Measurements from ENCODE around the gene FAM156A. TPM values are rescaled to one million over a fixed set of nuclear protein-coding genes. Genes with fewer than 3 reads are reported as not detected.
"Not testable (repeated sequence)": the region's sequence is repeated elsewhere in the genome, so short reads cannot be mapped to it uniquely, and the experiment has no call there.

Gene FAM156A
- total and polyA plus RNA-seq, 2 donors (not counting 3 experiments of a cell fraction or from before 2014, with no cell fraction given) = 15.3 to 16.1 TPM

- BruUV-seq (replicated peaks) = no TSS peak
- no peak for TF ChIP-seq JUN (IDR thresholded peaks at IDR 0.05; ENCODE audit: borderline replicate concordance, insufficient read depth, insufficient read length, low read depth)
- TF ChIP-seq GATA2 (IDR thresholded peaks at IDR 0.05; ENCODE audit: insufficient read depth, insufficient read length, low read depth, low read length) = no peak
- no peak for TF ChIP-seq MAX (IDR thresholded peaks at IDR 0.05; ENCODE audit: insufficient read depth, insufficient read length)
- no peak for TF ChIP-seq CTCF (IDR thresholded peaks at IDR 0.05; ENCODE audit: extremely low read depth in 1 of 2, insufficient read depth in 1 of 2, low read depth in 1 of 2, low read length in 2 of 2)
- TF ChIP-seq MYC (IDR thresholded peaks at IDR 0.05; ENCODE audit: low read depth, low read length) = no peak
- TF ChIP-seq POLR2A (IDR thresholded peaks at IDR 0.05; ENCODE audit: low read depth, low read length) = no peak
- no peak for TF ChIP-seq POLR2AphosphoS5 (IDR thresholded peaks at IDR 0.05; ENCODE audit: insufficient read depth, low read depth, low read length)
- TF ChIP-seq FOS (IDR thresholded peaks at IDR 0.05; ENCODE audit: borderline replicate concordance, insufficient read depth, low read length) = no peak
- no peak for TF ChIP-seq EZH2 (IDR thresholded peaks at IDR 0.05; ENCODE audit: borderline replicate concordance, low read depth, low read length, severe bottlenecking)
- CTCF ChIA-PET = interaction anchor here (0.9 kb wide), 1 partner anchor 10 kb away, joined by 5 read pairs; no protein-coding TSS in a partner anchor
- intact Hi-C loops (cut with micrococcal nuclease) (no loop called here), dilution Hi-C loops (cut with MboI; ENCODE audit: extremely low pct_ligation_motif_present, low sequenced_read_pairs) (no loop called here)
- DNase-seq (ENCODE audit: low read depth, low spot score) = peak; percentile 3
- H2AFZ ChIP-seq (ENCODE audit: low read depth, low read length) = peak overlapping the region; percentile 42
- no peak overlapping the region for H3K4me2 ChIP-seq (ENCODE audit: insufficient read depth, low read length)
- peak; percentile 57 for FAIRE-seq
- H3K4me3 ChIP-seq (replicated peaks in 1 of 3; ENCODE audit: insufficient read depth in 1 of 3, low read depth in 1 of 3, low read length in 3 of 3) = no peak overlapping the region
- H3K4me1 ChIP-seq (ENCODE audit: control insufficient read depth, extremely low read depth, insufficient read depth, low read length) = peaks cover 9% of the 10 kb centered on the region
- no peak overlapping the region for H3K27ac ChIP-seq (ENCODE audit: insufficient read depth, low read depth, low read length)
- H3K9me1 ChIP-seq (replicated peaks; ENCODE audit: control insufficient read depth, extremely low read depth, insufficient read depth, low read length) = no peaks in the 10 kb centered on the region
- no peaks in the 10 kb centered on the region for H3K27me3 ChIP-seq (ENCODE audit: control insufficient read depth in 2 of 2, insufficient read depth in 2 of 2, low read length in 2 of 2)
- H3K79me2 ChIP-seq (ENCODE audit: control insufficient read depth, insufficient read depth, low read length) = no peaks in the 10 kb centered on the region
- POLR2A ChIA-PET = no interaction called here
- H4K20me1 ChIP-seq (replicated peaks; ENCODE audit: control insufficient read depth, extremely low read depth, insufficient read depth, low read length) = no peaks in the 10 kb centered on the region
- no peaks in the 10 kb centered on the region for H3K36me3 ChIP-seq (ENCODE audit: control insufficient read depth in 2 of 2, extremely low read depth in 1 of 2, insufficient read depth in 2 of 2, low read length in 2 of 2)
- no peak overlapping the region for H3K9ac ChIP-seq (replicated peaks; ENCODE audit: extremely low read depth, insufficient read depth, low read length)
- no peaks in the 10 kb centered on the region for H3K9me3 ChIP-seq (replicated peaks; ENCODE audit: control insufficient read depth, insufficient read depth, low read length)
Measured at GRCh38 chrX:52923781-52924241, 34.5 kb downstream of the FAM156A start.

- peak; percentile 48 for FAIRE-seq
- dilution Hi-C loops (cut with MboI; ENCODE audit: extremely low pct_ligation_motif_present, low sequenced_read_pairs); POLR2A ChIA-PET: not testable (repeated sequence)
Measured at GRCh38 chrX:52914704-52915103, 43.6 kb downstream of the FAM156A start.

GRCh38 chrX:52913681-52914080 lies 44.6 kb downstream of the FAM156A start:
- H3K79me2 ChIP-seq (ENCODE audit: control insufficient read depth, insufficient read depth, low read length); H3K9me1 ChIP-seq (replicated peaks; ENCODE audit: control insufficient read depth, extremely low read depth, insufficient read depth, low read length); FAIRE-seq; H3K27me3 ChIP-seq (ENCODE audit: control insufficient read depth in 2 of 2, insufficient read depth in 2 of 2, low read length in 2 of 2); H2AFZ ChIP-seq (ENCODE audit: low read depth, low read length); H3K9ac ChIP-seq (replicated peaks; ENCODE audit: extremely low read depth, insufficient read depth, low read length); H3K36me3 ChIP-seq (ENCODE audit: control insufficient read depth in 2 of 2, extremely low read depth in 1 of 2, insufficient read depth in 2 of 2, low read length in 2 of 2); DNase-seq (ENCODE audit: low read depth, low spot score); H3K4me3 ChIP-seq (replicated peaks in 1 of 3; ENCODE audit: insufficient read depth in 1 of 3, low read depth in 1 of 3, low read length in 3 of 3); H3K9me3 ChIP-seq (replicated peaks; ENCODE audit: control insufficient read depth, insufficient read depth, low read length); intact Hi-C loops (cut with micrococcal nuclease); H4K20me1 ChIP-seq (replicated peaks; ENCODE audit: control insufficient read depth, extremely low read depth, insufficient read depth, low read length); H3K4me2 ChIP-seq (ENCODE audit: insufficient read depth, low read length); H3K27ac ChIP-seq (ENCODE audit: insufficient read depth, low read depth, low read length); CTCF ChIA-PET; POLR2A ChIA-PET; dilution Hi-C loops (cut with MboI; ENCODE audit: extremely low pct_ligation_motif_present, low sequenced_read_pairs); BruUV-seq (replicated peaks); H3K4me1 ChIP-seq (ENCODE audit: control insufficient read depth, extremely low read depth, insufficient read depth, low read length): not testable (repeated sequence)

More at GRCh38 chrX:52914704-52915103, 43.6 kb downstream of the FAM156A start:
- BruUV-seq (replicated peaks); H3K4me2 ChIP-seq (ENCODE audit: insufficient read depth, low read length); H3K9me1 ChIP-seq (replicated peaks; ENCODE audit: control insufficient read depth, extremely low read depth, insufficient read depth, low read length); H3K36me3 ChIP-seq (ENCODE audit: control insufficient read depth in 2 of 2, extremely low read depth in 1 of 2, insufficient read depth in 2 of 2, low read length in 2 of 2); intact Hi-C loops (cut with micrococcal nuclease); DNase-seq (ENCODE audit: low read depth, low spot score); CTCF ChIA-PET; H4K20me1 ChIP-seq (replicated peaks; ENCODE audit: control insufficient read depth, extremely low read depth, insufficient read depth, low read length); H3K79me2 ChIP-seq (ENCODE audit: control insufficient read depth, insufficient read depth, low read length); H3K9me3 ChIP-seq (replicated peaks; ENCODE audit: control insufficient read depth, insufficient read depth, low read length); H3K27ac ChIP-seq (ENCODE audit: insufficient read depth, low read depth, low read length); H3K9ac ChIP-seq (replicated peaks; ENCODE audit: extremely low read depth, insufficient read depth, low read length); H3K4me3 ChIP-seq (replicated peaks in 1 of 3; ENCODE audit: insufficient read depth in 1 of 3, low read depth in 1 of 3, low read length in 3 of 3); H2AFZ ChIP-seq (ENCODE audit: low read depth, low read length); H3K27me3 ChIP-seq (ENCODE audit: control insufficient read depth in 2 of 2, insufficient read depth in 2 of 2, low read length in 2 of 2); H3K4me1 ChIP-seq (ENCODE audit: control insufficient read depth, extremely low read depth, insufficient read depth, low read length): not testable (repeated sequence)
